Measurements from ENCODE around the gene FKBP8. TPM values are rescaled to one million over a fixed set of nuclear protein-coding genes. Genes with fewer than 3 reads are reported as not detected.
A peak's percentile ranks its signal among the peaks of the same experiment; 100 is the strongest.

FKBP8 gene
- total RNA-seq, 2 donors from 2014 or later, result 277 to 336 TPM

- H3K9me3 Mint-ChIP-seq, result no peaks in the 10 kb centered on the region
- H3K9ac ChIP-seq (ENCODE audit: extremely low read depth, low read length, poor library complexity, severe bottlenecking), result peak within 1 kb of the TSS; percentile 96
- no peaks in the 10 kb centered on the region for H3K9me3 ChIP-seq (ENCODE audit: control insufficient read depth, low read length)
- H3K4me1 ChIP-seq (ENCODE audit: control insufficient read depth, insufficient read depth, low read length), result no peaks in the 10 kb centered on the region
- H3K36me3 Mint-ChIP-seq (ENCODE audit: low read depth), result no peaks in the 10 kb centered on the region
- peaks cover 11% of the 10 kb centered on the region for H3K4me1 Mint-ChIP-seq
- H3K36me3 ChIP-seq (ENCODE audit: control insufficient read depth, insufficient read depth, low read length), result no peaks in the 10 kb centered on the region
- H3K4me3 ChIP-seq (ENCODE audit: low read length), result peak within 1 kb of the TSS; percentile 95
- H3K27ac ChIP-seq (ENCODE audit: low read depth, low read length), result peak within 1 kb of the TSS; percentile 82
- peaks cover 1% of the 10 kb centered on the region for H3K27me3 Mint-ChIP-seq (ENCODE audit: insufficient read depth)
- no peak for DNase-seq
- H3K4me3 Mint-ChIP-seq, result peak within 1 kb of the TSS; percentile 91
- no peak for TF ChIP-seq CTCF (conservative IDR thresholded peaks at IDR 0.05)
- peak within 1 kb of the TSS; percentile 94 for H3K27ac Mint-ChIP-seq
- WGBS, 2 experiments (ENCODE audit: insufficient coverage in 1 of 2, insufficient read length in 1 of 2), result 0% methylated on average over 25 to 52 of the region's 52 CpGs
- H3K27me3 ChIP-seq (ENCODE audit: control insufficient read depth, insufficient read depth, low read length, poor library complexity, severe bottlenecking), result no peaks in the 10 kb centered on the region
These were observed 21.7 kb downstream of the FKBP8 start, which contains the start of gene ELL for GRCh38 chr19:18521692-18522123. Gene ELL (minus strand): TSS chr19:18522070. CDS start chr19:18522055, 15 bp downstream.

- no peaks in the 10 kb centered on the region for H3K9me3 ChIP-seq (ENCODE audit: control insufficient read depth, low read length)
- peaks cover 16% of the 10 kb centered on the region for H3K4me1 Mint-ChIP-seq
- H3K4me1 ChIP-seq (ENCODE audit: control insufficient read depth, insufficient read depth, low read length), result no peaks in the 10 kb centered on the region
- H3K27me3 ChIP-seq (ENCODE audit: control insufficient read depth, insufficient read depth, low read length, poor library complexity, severe bottlenecking), result no peaks in the 10 kb centered on the region
- DNase-seq, result peak; percentile 73
- H3K27me3 Mint-ChIP-seq (ENCODE audit: insufficient read depth), result peaks cover 1% of the 10 kb centered on the region
- no peaks in the 10 kb centered on the region for H3K36me3 Mint-ChIP-seq (ENCODE audit: low read depth)
- peak overlapping the region; percentile 91 for H3K4me3 Mint-ChIP-seq
- H3K27ac Mint-ChIP-seq, result peak overlapping the region; percentile 92
- H3K27ac ChIP-seq (ENCODE audit: low read depth, low read length), result no peak overlapping the region
- H3K36me3 ChIP-seq (ENCODE audit: control insufficient read depth, insufficient read depth, low read length), result no peaks in the 10 kb centered on the region
- no peaks in the 10 kb centered on the region for H3K9me3 Mint-ChIP-seq
- peak; percentile 35 for TF ChIP-seq CTCF (conservative IDR thresholded peaks at IDR 0.05)
- H3K9ac ChIP-seq (ENCODE audit: extremely low read depth, low read length, poor library complexity, severe bottlenecking), result peak overlapping the region; percentile 96
- peak overlapping the region; percentile 95 for H3K4me3 ChIP-seq (ENCODE audit: low read length)
- WGBS, 2 experiments (ENCODE audit: insufficient coverage in 1 of 2, insufficient read length in 1 of 2), result 0% methylated on average over 6 to 40 of the region's 41 CpGs
These were observed 22.3 kb downstream of the FKBP8 start for GRCh38 chr19:18520848-18521691.

- Histone ChIP-seq H3K4me1 (ENCODE audit: control insufficient read depth, insufficient read depth, low read length) (no peaks in the 10 kb centered on the region), H3K4me3 (ENCODE audit: low read length) (peak overlapping the region; percentile 95), H3K36me3 (ENCODE audit: control insufficient read depth, insufficient read depth, low read length) (no peaks in the 10 kb centered on the region), H3K9me3 (ENCODE audit: control insufficient read depth, low read length) (no peaks in the 10 kb centered on the region), H3K27ac (ENCODE audit: low read depth, low read length) (no peak overlapping the region), H3K9ac (ENCODE audit: extremely low read depth, low read length, poor library complexity, severe bottlenecking) (peak overlapping the region; percentile 96), H3K27me3 (ENCODE audit: control insufficient read depth, insufficient read depth, low read length, poor library complexity, severe bottlenecking) (no peaks in the 10 kb centered on the region)
- H3K27me3 Mint-ChIP-seq (ENCODE audit: insufficient read depth), result peaks cover 1% of the 10 kb centered on the region
- H3K9me3 Mint-ChIP-seq, result no peaks in the 10 kb centered on the region
- peak; percentile 88 for DNase-seq
- peaks cover 24% of the 10 kb centered on the region for H3K4me1 Mint-ChIP-seq
- peak overlapping the region; percentile 92 for H3K27ac Mint-ChIP-seq
- peak overlapping the region; percentile 91 for H3K4me3 Mint-ChIP-seq
- TF ChIP-seq CTCF (conservative IDR thresholded peaks at IDR 0.05), result peak; percentile 83
- no peaks in the 10 kb centered on the region for H3K36me3 Mint-ChIP-seq (ENCODE audit: low read depth)
- 23 to 39% methylated on average over 9 to 19 of the region's 22 CpGs for WGBS, 2 experiments (ENCODE audit: insufficient coverage in 1 of 2, insufficient read length in 1 of 2)
These were observed 23.2 kb downstream of the FKBP8 start for GRCh38 chr19:18519962-18520847.

Measured in endodermal cell (in vitro differentiated cells).